GM12891 (cell line): ENCODE measurements around the gene NOL8.

Source experiments
- PAX5 ChIP-seq: IDR thresholded peaks from 2 replicates; pipeline ENCODE4 v1.6.1; 2011; ENCODE audit warnings: low read length, moderate library complexity, mild to moderate bottlenecking; ENCODE audit not compliant: insufficient read depth, severe bottlenecking
- POLR2A ChIP-seq: IDR thresholded peaks from 2 replicates; pipeline ENCODE4 v1.6.1; 2011; ENCODE audit warnings: low read depth, low read length, control low read depth
- POLR2AphosphoS5 ChIP-seq: IDR thresholded peaks from 2 replicates; pipeline ENCODE4 v1.6.1; 2011; ENCODE audit warnings: low read depth, low read length, control low read depth
- POU2F2 ChIP-seq: IDR thresholded peaks from 2 replicates; pipeline ENCODE4 v1.6.1; 2011; ENCODE audit warnings: low read depth, mild to moderate bottlenecking, control low read depth, low read length, moderate library complexity
- TAF1 ChIP-seq: IDR thresholded peaks from 2 replicates; pipeline ENCODE4 v1.6.1; 2011; ENCODE audit warnings: low read depth, low read length, control low read depth

DNA sequence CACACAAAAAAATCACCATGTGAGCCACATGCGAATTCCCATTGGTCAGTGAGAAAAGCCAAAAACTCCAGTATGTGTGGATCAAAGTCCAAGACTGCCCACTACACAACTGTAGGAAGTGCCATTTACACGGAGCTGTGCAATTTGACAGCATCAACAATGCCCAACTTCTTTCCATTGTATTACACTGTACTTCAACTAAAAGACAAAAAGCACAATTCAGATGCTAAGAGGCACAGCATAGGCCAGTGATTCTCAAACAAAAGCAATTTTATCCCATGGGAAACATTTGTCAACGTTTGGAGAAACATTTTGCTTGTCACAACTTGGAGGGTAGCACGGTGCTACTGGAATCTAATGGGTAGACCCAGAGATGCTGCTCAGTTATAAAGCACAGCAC, 71.5 kb downstream of the NOL8 start:
- TF ChIP-seq POLR2A (no peak), TAF1 (no peak), POU2F2 (no peak), POLR2AphosphoS5 (no peak), PAX5 (no peak)
